Stomach (tissue), 4 donors: ENCODE data around the gene PHKB.

Experiments used
- CTCF ChIP-seq, 7 experiments: fragments of 450-650 bp in 4 of 7; fragments of 200-600 bp in 3 of 7; sonication (generic) in 3 of 7; IDR thresholded peaks; one replicate each; pipeline ENCODE4 v1.5.1; 2016 to 2019; ENCODE audit warnings: antibody characterized with exemption in 7 of 7, control low read depth in 2 of 7, mild to moderate bottlenecking in 1 of 7
- POLR2A ChIP-seq, 4 donors: fragments of 450-650 bp; IDR thresholded peaks; one replicate each; pipeline ENCODE4 v1.6.1; 2016; ENCODE audit warnings: antibody characterized with exemption in 4 of 4, control low read depth in 2 of 4, mild to moderate bottlenecking in 1 of 4, moderate library complexity in 1 of 4

- no peak for TF ChIP-seq CTCF (IDR thresholded peaks at IDR 0.05)
- no peak for TF ChIP-seq POLR2A (IDR thresholded peaks at IDR 0.05)
Observed at GRCh38 chr16:47636501-47637099, 175.5 kb downstream of the PHKB start.
